NCI-H446 treated with DMSO at 0.1 percent for 48 hours (cell line): ENCODE measurements around the gene ZNF385D.

Experiments used
- DNase-seq: peaks from one replicate; lab custom pipeline; 2025; lab: John Stamatoyannopoulos, UW

ZNF385D gene

DNA sequence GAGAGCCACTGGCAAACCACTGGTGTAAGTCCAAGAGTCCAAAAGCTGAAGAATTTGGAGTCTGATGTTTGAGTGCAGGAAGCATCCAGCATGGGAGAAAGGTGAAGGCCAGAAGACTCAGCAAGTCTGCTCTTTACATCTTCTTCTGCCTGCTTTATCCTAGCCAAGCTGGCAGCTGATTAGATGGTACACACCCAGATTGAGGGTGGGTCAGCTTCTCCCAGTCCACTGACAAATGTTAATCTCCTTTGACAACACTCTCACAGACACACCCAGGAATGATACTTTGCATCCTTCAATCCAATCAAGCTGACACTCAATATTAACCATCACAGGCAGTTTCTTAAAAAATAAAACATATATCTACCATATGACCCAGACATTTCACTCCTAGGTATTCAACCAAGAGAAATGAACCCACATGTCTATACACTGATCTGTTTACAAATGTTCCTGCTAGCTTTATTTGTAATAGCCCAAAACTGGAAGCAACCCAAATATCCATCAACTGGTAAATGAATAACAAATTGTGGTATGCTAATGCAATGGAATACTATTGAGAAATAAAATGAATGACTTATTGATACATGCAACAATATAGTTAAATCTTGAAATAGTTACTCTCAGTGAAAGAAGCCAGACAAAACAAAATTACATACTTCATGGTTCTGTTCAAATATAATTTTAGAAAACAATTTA, 373.8 kb downstream of the ZNF385D start:
- DNase-seq: no peak

DNA sequence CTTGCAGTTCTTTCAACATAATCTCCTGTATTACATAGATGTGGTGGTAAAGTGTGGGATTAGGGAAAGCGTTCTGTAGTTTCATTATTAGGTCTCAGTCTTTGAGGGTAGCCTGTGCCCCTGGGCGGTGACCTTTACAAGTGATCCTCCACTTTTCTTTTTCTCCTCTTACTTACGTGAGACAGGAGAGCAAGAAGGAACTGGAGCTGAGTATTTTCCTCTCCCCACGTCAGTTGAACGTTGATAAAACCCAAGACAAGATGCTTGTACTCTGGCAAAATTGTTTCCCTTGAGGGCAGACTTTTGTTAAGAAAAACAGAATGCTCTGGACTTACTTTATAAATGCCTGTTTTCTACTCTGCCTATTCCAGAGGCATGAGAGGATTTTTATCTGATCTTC, 378.7 kb downstream of the ZNF385D start:
- no peak for DNase-seq
